ENCODE measurements around the gene COX15. TPM values are rescaled to one million over a fixed set of nuclear protein-coding genes. Genes with fewer than 3 reads are reported as not detected.

The COX15 gene
- total RNA-seq, 6 donors from 2014 or later: 16.0 to 38.3 (median 29.3) TPM

- Histone ChIP-seq H3K36me3 (no peaks in the 10 kb centered on the region), H3K4me3 (no peak overlapping the region), H3K27ac (no peak overlapping the region), H3K27me3 (no peaks in the 10 kb centered on the region), H3K9me3 (no peaks in the 10 kb centered on the region), H3K4me1 (no peaks in the 10 kb centered on the region)
- no peak for DNase-seq
- no peak for ATAC-seq (ENCODE audit: low FRiP score in 2 of 2)
- TF ChIP-seq POLR2A (IDR thresholded peaks at IDR 0.05) (no peak), POLR2AphosphoS5 (IDR thresholded peaks at IDR 0.05) (no peak), CTCF (IDR thresholded peaks at IDR 0.05) (no peak), EP300 (IDR thresholded peaks at IDR 0.05) (no peak)
- 72 to 73% methylated on average over 4 of the region's 4 CpGs for WGBS, 2 donors
These were observed 33.9 kb upstream of the COX15 start for GRCh38 chr10:99765672-99766301.

- no peak for TF ChIP-seq POLR2AphosphoS5 (IDR thresholded peaks at IDR 0.05)
- TF ChIP-seq EP300 (IDR thresholded peaks at IDR 0.05): no peak
- no peak overlapping the region for H3K4me3 ChIP-seq
- DNase-seq (no peak), ATAC-seq (ENCODE audit: low FRiP score in 2 of 2) (no peak)
- no peak overlapping the region for H3K27ac ChIP-seq
- H3K27me3 ChIP-seq: no peaks in the 10 kb centered on the region
- H3K36me3 ChIP-seq: peaks cover 4 to 44% (median 22%) of the 10 kb centered on the region in 4 donors
- no peaks in the 10 kb centered on the region for H3K9me3 ChIP-seq
- no peaks in the 10 kb centered on the region for H3K4me1 ChIP-seq
These were observed 29.4 kb upstream of the COX15 start for GRCh38 chr10:99761365-99761764.

GRCh38 chr10:99760321-99760720 lies 28.4 kb upstream of the COX15 start:
- peaks cover 4 to 54% (median 32%) of the 10 kb centered on the region in 4 donors for H3K36me3 ChIP-seq
- no peaks in the 10 kb centered on the region for H3K27me3 ChIP-seq
- 89 to 93% methylated on average over 1 of the region's 1 CpG for WGBS, 2 donors
- no peak for ATAC-seq (ENCODE audit: low FRiP score in 2 of 2)
- no peak for DNase-seq
- H3K9me3 ChIP-seq: no peaks in the 10 kb centered on the region
- no peak overlapping the region for H3K27ac ChIP-seq
- no peak overlapping the region for H3K4me3 ChIP-seq
- H3K4me1 ChIP-seq: no peaks in the 10 kb centered on the region
- TF ChIP-seq POLR2A (IDR thresholded peaks at IDR 0.05) (no peak), POLR2AphosphoS5 (IDR thresholded peaks at IDR 0.05) (no peak), EP300 (IDR thresholded peaks at IDR 0.05) (no peak), CTCF (IDR thresholded peaks at IDR 0.05) (no peak)

- H3K27me3 ChIP-seq: no peaks in the 10 kb centered on the region
- no peak overlapping the region for H3K27ac ChIP-seq
- no peaks in the 10 kb centered on the region for H3K9me3 ChIP-seq
- DNase-seq (no peak), ATAC-seq (ENCODE audit: low FRiP score in 2 of 2) (peak in 1 of 2 donors; percentile 42)
- H3K4me3 ChIP-seq: no peak overlapping the region
- peaks cover 4 to 74% (median 40%) of the 10 kb centered on the region in 4 donors for H3K36me3 ChIP-seq
- WGBS, 2 donors: 73 to 83% methylated on average over 2 of the region's 2 CpGs
- no peaks in the 10 kb centered on the region for H3K4me1 ChIP-seq
- TF ChIP-seq CTCF (IDR thresholded peaks at IDR 0.05) (no peak), POLR2AphosphoS5 (IDR thresholded peaks at IDR 0.05) (no peak), POLR2A (IDR thresholded peaks at IDR 0.05) (no peak), EP300 (IDR thresholded peaks at IDR 0.05) (no peak)
These were observed 26.4 kb upstream of the COX15 start for GRCh38 chr10:99758211-99758891.

GRCh38 chr10:99756159-99756558 lies 24.2 kb upstream of the COX15 start:
- no peaks in the 10 kb centered on the region for H3K4me1 ChIP-seq
- no peak for DNase-seq
- 97 to 100% methylated on average over 1 of the region's 1 CpG for WGBS, 2 donors
- H3K9me3 ChIP-seq: no peaks in the 10 kb centered on the region
- H3K36me3 ChIP-seq: peaks cover 4 to 95% (median 45%) of the 10 kb centered on the region in 4 donors
- no peaks in the 10 kb centered on the region for H3K27me3 ChIP-seq
- H3K4me3 ChIP-seq: no peak overlapping the region
- no peak for ATAC-seq (ENCODE audit: low FRiP score in 2 of 2)
- TF ChIP-seq CTCF (IDR thresholded peaks at IDR 0.05): no peak
- no peak for TF ChIP-seq EP300 (IDR thresholded peaks at IDR 0.05)
- no peak for TF ChIP-seq POLR2AphosphoS5 (IDR thresholded peaks at IDR 0.05)
- TF ChIP-seq POLR2A (IDR thresholded peaks at IDR 0.05): no peak
- H3K27ac ChIP-seq: no peak overlapping the region

All from upper lobe of left lung (tissue), 6 donors.